GM10266 (cell line): ENCODE measurements around the gene MRPS33.
"Not testable (repeated sequence)": the region's sequence is repeated elsewhere in the genome, so short reads cannot be mapped to it uniquely, and the experiment has no call there.

Source experiments
- DNase-seq: peaks from one replicate; pipeline ENCODE4 v3.0.0; 2012; ENCODE audit errors: extremely low spot score
- TF ChIP-seq, protein P1 (sequence below): IDR thresholded peaks from 2 replicates; pipeline ENCODE4 v1.5.1; 2012; ENCODE audit warnings: mild to moderate bottlenecking, low read depth; ENCODE audit not compliant: control insufficient read depth, insufficient read depth; ENCODE audit errors: missing control alignments

MRPS33 gene

GRCh38 chr7:140967438-140967837 lies 47.3 kb downstream of the MRPS33 start:
- TF ChIP-seq, protein P1, sequence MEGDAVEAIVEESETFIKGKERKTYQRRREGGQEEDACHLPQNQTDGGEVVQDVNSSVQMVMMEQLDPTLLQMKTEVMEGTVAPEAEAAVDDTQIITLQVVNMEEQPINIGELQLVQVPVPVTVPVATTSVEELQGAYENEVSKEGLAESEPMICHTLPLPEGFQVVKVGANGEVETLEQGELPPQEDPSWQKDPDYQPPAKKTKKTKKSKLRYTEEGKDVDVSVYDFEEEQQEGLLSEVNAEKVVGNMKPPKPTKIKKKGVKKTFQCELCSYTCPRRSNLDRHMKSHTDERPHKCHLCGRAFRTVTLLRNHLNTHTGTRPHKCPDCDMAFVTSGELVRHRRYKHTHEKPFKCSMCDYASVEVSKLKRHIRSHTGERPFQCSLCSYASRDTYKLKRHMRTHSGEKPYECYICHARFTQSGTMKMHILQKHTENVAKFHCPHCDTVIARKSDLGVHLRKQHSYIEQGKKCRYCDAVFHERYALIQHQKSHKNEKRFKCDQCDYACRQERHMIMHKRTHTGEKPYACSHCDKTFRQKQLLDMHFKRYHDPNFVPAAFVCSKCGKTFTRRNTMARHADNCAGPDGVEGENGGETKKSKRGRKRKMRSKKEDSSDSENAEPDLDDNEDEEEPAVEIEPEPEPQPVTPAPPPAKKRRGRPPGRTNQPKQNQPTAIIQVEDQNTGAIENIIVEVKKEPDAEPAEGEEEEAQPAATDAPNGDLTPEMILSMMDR, result no peak
- DNase-seq, result no peak

DNA sequence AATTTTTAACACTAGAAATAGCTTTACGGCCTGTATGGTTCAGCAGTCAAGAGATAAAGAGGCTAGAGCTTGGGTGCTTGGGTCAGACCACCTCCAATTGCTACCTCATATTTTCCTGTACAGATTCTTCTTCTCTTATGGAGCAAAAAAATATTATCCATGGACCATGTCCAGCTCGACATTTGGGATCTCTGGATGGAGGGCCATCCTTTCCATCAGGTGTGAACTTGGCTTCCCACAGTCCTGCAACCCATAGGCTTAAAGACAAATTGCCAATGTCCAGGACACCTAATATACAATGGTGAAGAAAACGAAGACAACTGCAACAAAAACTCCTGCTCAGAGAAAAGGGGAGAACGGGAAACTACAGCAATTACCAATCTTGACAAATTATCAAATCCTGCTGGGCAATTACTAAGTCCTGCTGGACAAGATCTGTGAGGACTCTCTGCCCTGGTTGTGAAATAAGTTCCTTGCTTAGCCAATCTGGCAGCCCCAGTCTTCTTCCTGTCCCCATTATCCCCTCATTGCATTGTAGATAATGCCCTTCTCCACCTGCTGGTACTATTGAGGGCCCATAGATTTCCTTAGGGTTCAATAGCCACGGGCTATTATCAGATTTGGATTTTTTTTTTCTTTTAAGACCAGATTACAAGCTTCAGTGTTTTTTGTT lies 48.1 kb downstream of the MRPS33 start:
- TF ChIP-seq, protein P1, result no peak
- DNase-seq, result no peak

- no peak for DNase-seq
- TF ChIP-seq, protein P1, result no peak
Measured at GRCh38 chr7:140961117-140961516, 53.6 kb downstream of the MRPS33 start.

DNA sequence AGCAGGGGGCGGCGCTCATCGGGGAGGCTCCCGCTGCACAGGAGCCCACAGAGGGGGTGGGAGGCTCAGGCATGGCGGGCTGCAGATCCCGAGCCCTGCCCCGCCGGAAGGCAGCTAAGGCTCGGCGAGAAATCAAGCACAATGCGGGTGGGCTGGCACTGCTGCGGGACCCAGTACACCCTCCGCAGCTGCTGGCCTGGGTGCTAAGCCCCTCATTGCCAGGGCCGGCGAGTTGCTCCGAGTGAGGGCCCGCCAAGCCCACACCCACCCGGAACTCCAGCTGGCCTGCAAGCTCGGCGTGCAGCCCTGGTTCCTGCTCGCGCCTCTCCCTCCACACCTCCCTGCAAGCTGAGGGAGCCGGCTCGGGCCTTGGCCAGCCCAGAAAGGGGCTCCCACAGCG lies 57.8 kb downstream of the MRPS33 start:
- DNase-seq, result not testable (repeated sequence)
